HG03378 (cell line): Measurements from ENCODE around the gene OTOP3.
"Not testable (repeated sequence)": the region's sequence is repeated elsewhere in the genome, so short reads cannot be mapped to it uniquely, and the experiment has no call there.

Experiments used
- ATAC-seq: cut with Tn5 transposase; IDR thresholded peaks from one replicate; pipeline ENCODE4 v1.9.1; 2021; ENCODE audit warnings: mild to moderate bottlenecking, moderate library complexity; ENCODE audit not compliant: unreplicated experiment

The OTOP3 gene

GRCh38 chr17:74979408-74980146, 43.9 kb downstream of the OTOP3 start:
- ATAC-seq: no peak

- ATAC-seq: no peak
Observed at GRCh38 chr17:74981318-74981978, 45.8 kb downstream of the OTOP3 start.

GRCh38 chr17:74981979-74982662, 46.4 kb downstream of the OTOP3 start:
- no peak for ATAC-seq

GRCh38 chr17:74982663-74983313, 47.1 kb downstream of the OTOP3 start:
- ATAC-seq: not testable (repeated sequence)

GRCh38 chr17:74986206-74986576, 50.5 kb downstream of the OTOP3 start:
- no peak for ATAC-seq

- ATAC-seq: peak; percentile 64
Observed at GRCh38 chr17:74987418-74987908, 51.8 kb downstream of the OTOP3 start, which contains the start of gene CDR2L. Gene CDR2L, plus strand, starts transcription at chr17:74987632. Its CDS starts 412 bp downstream, at chr17:74988044.

- ATAC-seq: no peak
Observed at GRCh38 chr17:74987909-74988711, 52.4 kb downstream of the OTOP3 start.

- ATAC-seq: no peak
Observed at GRCh38 chr17:74990581-74991105, 54.9 kb downstream of the OTOP3 start.

- ATAC-seq: no peak
Observed at GRCh38 chr17:74992223-74992622, 56.5 kb downstream of the OTOP3 start.

GRCh38 chr17:74994440-74994839, 58.7 kb downstream of the OTOP3 start:
- no peak for ATAC-seq

- ATAC-seq: no peak
Observed at GRCh38 chr17:74995847-74996246, 60.1 kb downstream of the OTOP3 start.

- no peak for ATAC-seq
Observed at GRCh38 chr17:74998783-74999182, 63.1 kb downstream of the OTOP3 start.

- ATAC-seq: no peak
Observed at GRCh38 chr17:74999523-74999922, 63.8 kb downstream of the OTOP3 start.
